GM19193 (cell line): ENCODE data around the gene CSTPP1.

Experiments used
- POLR2A ChIP-seq: IDR thresholded peaks from 4 replicates; pipeline ENCODE4 v1.6.1; 2011; ENCODE audit not compliant: insufficient read depth, insufficient read length; ENCODE audit errors: extremely low read depth

The CSTPP1 gene

DNA sequence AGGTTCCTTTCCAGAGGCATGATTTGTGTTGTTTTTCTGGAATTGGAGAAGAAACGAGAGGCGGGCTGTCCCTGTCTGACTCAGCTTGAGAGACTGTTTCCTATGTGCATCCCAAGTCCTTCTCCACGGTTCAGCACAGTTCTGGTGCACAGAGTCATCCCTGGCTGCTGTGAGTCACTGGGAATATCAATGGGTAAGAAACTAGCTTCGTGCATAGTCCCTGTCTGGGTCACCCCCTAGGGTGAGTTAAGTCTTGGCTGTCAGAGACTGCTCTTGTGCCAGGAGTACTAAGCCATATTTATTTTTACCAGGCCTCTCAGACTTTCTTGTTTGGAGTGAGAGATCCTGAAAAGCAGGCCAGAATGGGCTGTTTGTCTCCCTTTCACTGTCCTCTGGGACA, 15.8 kb upstream of the CSTPP1 start:
- TF ChIP-seq POLR2A = no peak

DNA sequence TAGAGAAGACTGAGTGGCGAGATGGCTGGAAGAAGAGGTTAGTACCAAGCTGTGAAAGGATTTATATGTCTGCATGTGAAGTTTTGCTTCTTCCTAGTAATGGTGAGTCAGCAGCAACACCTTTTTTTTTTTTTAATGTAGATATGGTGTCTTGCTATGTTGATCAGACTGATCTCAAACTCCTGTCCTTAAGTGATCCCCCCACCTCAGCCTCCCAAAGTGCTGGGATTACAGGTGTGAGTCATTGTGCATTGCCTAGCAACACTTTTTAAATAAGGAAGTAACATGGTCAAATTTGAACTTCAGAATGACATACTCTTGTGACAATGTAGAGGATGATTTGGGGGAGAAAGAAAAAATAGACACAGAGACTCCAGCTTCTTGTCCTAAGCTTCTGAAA, 6.5 kb upstream of the CSTPP1 start:
- no peak for TF ChIP-seq POLR2A

DNA sequence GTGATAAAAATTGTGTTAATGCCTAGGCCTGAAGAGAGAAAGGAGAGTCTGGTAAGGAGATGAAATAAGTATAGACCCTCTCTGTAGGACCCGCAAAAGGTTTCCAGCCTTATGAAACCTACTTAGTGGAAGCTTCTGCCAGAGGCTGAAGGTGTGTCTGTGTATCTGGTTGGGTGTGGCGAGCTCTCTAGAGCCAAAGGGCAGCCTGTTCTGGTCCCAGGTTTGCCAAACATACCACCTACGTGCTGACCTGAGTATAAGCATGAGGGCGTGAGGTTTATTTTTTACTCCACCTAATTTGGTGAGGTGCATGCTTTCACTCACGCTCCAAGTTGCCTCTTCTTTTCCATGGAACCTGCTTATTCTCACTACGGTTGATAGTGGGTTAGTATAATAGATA, 5.6 kb downstream of the CSTPP1 start:
- TF ChIP-seq POLR2A = no peak

DNA sequence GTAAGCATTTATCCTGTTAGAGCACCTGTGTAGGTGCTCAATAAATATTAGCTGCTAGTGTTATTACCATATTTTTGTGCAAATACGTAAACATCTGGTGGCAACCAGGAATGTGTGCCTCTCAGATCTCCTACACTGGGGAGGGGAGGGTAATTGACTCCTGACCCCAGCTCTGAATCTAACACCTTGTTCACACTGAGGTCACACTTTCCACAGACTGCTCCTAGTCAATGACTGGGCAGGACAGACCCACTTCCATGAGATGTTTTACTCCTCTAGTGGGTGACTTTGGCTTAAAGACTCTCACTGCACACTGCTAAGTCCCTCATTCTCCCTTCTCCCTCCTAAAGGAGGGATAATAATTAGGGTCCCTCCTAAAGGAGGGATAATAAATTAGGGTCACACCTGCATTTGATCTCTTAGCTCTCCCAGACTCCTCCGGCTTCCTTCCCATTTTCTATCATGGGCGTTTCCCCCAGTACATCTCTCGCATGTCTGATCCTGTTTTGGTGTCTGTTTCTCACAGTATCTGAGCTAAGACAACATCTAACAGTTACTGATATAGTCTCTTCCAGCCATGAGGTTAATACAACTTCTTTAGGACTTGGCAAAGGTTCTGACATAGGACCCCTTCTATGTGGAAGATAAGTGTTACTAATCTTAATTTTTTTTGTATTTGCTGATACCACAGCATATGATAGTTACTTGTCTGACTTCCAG, 8.0 kb downstream of the CSTPP1 start:
- no peak for TF ChIP-seq POLR2A

DNA sequence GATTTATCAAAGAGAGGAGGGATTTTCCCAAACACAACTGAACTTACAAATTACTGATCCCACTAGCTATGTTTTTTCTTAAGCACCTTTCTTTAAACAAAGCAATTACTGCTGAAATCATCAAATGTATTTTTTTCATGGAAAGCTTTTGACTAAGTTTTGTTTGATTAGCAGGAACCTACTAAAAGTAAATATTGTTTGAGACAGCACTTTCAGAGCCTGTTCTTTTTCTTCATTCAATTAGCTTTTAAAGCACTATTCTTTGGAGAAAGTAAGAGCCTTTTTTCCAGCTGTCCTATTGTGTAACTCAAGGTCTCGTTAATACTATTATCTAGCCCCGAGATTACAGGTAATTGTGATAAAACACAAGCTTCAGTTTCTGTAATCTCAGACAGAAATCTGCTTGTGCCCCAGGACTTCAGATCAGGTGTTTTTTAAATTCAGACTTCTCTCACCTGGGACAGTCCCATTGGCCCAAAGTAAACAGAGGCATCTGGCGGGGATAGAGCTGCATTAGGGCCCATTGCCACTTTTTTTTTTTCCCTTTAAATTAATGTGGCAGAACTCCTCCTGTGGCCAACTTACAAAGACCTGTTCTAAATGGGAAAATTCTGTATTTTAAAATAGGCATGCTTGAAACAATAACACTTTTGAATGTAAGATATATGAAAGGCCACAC, 11.0 kb downstream of the CSTPP1 start:
- no peak for TF ChIP-seq POLR2A

DNA sequence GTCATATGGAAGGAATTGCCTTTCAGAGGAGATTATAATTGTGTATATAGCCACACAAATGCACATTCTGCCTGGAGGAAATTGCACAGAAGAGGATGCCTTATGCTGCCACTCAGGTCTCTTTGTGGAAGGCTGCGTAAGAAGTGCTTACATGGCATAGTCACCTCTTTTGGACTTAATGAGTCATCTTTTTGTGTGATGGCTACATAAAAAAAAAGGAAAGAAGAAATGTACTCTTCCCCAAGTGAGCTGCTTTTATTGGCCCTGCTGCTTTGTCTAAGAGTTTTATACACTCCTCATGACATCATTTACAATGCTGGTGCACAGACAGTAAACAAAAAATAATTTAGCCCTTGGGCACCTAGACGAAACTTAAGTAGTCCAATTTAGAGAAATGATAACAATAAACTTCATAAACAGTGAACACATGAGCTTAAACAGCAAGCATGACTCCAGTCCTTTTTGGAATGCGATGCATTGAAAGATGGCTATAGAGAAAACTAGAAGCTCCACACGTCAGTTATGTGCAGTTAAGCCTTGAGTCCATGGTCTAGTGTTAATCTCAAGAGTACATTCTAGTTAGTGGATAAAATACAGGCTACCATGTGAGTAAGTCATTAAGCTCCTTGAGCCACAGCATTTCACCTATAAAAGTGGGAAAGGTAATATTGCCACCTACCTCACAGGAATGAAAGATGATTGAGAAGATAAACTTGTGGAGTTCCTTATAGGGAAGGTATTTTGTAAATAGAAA, 12.0 kb downstream of the CSTPP1 start:
- TF ChIP-seq POLR2A = no peak

DNA sequence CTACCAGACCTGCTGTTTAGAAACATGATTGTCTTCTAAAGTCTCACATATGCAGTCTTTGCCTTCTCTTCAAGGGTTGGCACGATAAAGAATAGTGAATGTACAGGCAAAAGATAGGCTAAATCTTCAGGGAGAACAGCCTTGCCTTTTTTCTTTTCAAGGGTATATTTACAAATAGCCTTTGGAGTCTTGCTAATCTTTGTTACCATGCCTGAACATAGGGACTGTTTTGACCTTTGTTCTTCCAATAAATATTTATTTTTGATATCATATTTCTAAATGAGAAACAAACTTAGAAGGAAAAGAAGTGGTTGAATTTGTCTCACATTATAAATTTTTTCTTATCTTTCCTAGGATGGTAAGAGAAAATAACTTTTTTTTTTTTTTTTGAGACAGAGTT, 12.7 kb downstream of the CSTPP1 start:
- TF ChIP-seq POLR2A = no peak

DNA sequence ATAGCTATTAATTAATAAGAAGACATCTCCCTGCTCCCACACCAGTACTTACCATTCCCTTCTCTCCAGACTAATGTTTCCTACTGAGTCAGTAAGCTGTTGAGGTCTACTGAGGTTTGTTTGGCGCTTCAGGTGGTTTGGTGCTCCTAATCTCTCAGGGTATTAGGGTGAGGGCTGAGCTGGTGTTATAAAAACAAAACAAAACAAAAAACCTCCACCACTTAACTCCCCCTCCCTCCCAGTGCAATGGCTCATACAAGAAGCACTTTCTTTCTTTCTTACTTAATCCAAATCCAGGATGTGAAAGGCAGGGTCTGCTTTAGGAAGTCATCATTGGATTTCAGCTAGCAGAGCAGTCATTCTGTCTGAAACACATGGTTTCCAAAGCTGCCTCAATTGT, 15.3 kb downstream of the CSTPP1 start:
- no peak for TF ChIP-seq POLR2A

DNA sequence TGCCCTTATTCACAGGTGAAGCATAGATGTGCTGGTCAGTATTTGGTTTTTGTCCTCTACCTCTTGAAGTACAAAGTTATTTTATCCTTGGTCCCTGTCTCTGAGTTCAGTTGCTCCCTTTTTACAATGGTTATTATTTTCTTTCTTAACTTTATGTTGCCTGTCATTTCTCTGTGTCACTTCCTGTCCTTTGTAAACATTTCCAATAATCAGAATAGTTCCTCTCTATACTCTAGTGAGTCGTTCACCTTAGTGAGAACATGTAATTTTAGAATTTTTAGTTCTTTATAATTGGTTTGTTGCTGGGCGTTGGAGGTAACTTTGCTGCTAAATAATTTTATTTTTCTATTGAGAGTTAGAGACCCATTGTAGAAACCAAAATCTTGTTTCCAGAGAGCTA, 16.0 kb downstream of the CSTPP1 start:
- TF ChIP-seq POLR2A = no peak

DNA sequence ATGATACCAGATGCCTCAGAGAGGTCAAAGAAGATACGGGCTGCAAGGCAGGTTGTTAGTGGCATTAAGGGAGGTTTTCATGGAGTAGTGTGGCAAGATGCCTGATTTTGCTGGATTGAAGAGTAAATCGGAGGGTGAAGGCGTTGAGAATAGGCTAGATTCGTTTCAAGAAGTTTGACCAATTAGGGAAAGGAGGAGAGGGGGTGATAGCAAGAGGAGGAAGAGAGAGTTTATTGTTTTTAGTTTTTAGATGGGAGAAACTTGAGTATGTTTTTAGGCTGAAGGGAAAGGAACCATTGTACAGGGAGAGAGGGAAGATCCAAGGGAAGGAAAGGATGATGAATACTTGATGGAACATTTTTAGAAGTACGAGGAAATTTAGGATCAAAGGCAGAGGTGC, 16.5 kb downstream of the CSTPP1 start:
- TF ChIP-seq POLR2A = no peak

DNA sequence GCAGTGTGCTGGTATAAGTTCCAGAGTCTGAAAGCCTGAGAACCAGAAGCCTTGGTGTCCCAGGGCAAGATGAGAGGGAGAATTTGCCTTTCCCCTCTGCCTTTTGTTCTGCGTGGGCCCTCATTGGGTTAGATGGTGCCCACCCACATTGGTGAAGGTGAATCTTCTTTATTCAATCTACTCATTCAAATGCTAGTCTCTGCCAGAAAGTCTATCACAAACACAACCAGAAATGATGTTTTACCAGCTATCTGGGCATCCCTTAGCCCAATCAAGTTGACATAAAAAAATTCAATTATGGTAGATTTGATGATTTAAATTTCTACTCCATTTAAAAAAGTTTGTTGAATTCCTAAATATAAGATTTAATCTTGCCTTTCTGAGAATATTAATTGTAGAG, 22.2 kb downstream of the CSTPP1 start:
- no peak for TF ChIP-seq POLR2A

DNA sequence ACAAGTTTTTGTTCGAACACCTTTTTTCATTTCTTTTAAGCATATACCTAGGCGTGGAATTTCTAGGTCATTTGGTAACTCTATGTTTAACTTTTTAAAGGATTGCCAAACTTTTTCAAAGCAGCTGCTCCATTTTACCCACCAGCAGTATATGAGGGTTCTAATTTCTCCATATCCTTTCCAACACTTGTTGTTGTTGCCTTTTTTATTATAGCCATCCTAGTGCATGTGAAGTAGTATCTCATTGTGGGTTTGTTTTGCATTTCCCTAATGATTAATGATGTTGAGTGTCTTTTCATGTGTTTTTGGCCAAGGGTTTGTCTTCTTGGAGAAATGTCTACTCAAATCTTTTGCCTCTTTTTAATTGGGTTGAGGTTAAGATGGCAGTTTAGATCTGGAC, 24.5 kb downstream of the CSTPP1 start:
- TF ChIP-seq POLR2A = no peak

DNA sequence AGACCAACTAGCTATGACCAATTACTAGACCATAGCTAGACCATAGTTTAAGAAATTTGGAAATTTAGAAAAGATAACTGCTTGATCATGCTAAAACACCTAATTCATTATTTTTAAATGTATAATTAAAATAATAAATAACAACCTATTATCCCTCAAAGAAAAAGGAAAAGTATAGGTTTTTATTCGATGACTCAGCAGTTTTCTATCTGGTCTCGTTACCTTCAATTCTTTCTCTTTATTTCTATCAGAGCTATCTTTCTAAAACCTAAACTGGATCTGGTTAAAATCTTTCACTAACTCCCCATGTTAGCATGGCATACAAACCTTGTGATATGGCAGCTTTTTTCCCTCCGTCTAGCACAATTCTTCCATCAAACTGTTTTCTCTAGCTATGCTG, 27.3 kb downstream of the CSTPP1 start:
- TF ChIP-seq POLR2A = no peak

DNA sequence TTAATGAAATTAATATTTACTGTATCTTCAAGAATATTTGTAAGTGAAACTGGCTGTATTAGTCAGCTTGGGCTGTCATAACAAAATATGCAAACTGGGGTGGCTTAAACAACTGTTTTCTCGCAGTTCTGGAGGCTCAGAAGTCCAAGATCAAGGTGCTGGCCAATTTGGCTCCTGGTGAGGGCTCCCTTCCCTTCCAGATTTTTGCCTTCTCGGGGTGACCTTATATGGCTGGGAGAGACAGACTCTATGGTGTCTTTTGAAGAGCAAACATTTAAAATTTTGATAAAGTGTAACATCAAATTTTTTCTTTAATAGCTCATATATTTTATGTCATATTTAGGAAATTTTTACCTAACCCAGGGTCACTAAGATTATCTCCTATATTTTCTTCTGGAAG, 30.2 kb downstream of the CSTPP1 start:
- TF ChIP-seq POLR2A = no peak

DNA sequence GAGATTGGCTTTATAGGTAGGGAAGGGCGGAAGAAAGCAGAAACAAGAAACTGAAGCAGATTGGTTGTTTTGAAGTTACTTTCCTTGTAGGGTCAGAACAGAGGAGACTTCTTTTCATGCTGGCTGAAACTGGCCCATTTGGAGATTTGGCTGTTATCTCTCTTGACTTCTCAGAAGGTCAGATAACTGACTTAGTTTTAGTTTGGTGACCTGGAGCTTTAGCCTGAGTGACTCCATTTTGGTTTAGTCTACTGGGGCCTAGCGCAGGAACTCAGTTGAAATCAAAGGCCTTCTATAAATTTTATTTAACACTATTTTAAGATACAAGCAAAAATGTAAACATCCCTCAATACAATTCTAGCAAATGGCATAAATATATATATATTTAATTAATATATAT, 31.4 kb downstream of the CSTPP1 start:
- TF ChIP-seq POLR2A = no peak

DNA sequence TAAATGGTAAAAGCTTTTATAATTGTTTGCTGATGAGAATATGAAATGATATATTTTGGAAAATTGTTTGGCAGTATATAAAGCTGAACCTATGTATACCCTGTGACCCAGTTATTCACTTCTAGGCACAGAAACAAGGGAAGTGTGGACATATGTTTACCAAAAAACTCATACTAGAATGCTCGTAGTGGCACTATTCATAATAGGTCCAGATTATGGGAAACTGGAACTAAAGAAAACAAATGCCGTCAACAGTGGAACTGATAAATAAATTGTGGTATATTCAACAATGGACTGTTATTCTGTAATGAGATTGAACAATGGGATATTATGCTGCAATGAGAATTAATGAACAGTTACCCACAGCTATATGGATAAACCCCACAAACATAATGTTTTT, 32.8 kb downstream of the CSTPP1 start:
- TF ChIP-seq POLR2A = no peak
